Activated CD4-positive, alpha-beta T cell treated with anti-CD3 and anti-CD28 coated beads for 1 hour (primary cell): Measurements from ENCODE around the gene TSEN54.
"Not testable (repeated sequence)": the region's sequence is repeated elsewhere in the genome, so short reads cannot be mapped to it uniquely, and the experiment has no call there.

ENCODE experiments used
- DNase-seq: peaks from one replicate; pipeline ENCODE4 v3.0.0-alpha.2; 2020

The TSEN54 gene

DNA sequence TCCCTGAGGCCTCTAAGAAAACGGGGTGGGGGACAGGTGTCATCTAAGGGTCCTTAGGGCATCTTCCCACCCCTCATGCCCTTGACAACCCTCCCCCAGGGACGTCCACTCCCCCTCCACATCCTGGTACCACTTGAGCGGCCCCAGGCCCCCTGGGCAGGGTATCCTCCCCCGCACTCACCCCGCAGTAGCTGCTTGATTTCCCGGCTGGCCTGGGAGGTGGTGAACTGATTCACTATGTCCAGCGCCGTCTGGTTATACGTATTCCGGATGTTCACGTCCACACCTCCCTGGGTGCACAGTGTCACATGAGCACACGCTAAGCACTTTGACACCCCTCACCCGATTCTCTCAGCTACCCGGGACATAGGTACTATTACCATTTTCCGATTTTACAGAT lies 10.7 kb upstream of the TSEN54 start:
- DNase-seq: no peak

DNA sequence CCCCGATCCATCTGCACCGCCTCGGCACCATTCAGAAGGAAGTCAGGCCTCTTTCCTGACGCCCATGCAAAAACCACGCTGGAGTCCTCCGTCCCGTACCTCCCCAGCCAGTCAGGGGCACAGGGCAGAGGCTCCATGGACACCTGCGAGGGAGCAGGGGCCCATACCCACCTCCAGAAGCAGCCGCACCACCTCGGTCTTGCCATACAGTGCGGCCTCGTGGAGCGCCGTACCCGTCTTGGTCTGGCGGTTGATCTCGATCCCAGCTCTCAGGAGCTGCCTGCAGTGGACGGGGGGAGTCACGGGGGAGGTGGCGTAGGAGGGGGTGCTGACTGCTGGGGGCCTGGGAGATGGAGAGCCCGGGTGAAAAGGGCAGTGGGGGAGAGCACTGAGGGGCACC lies 10.2 kb upstream of the TSEN54 start:
- no peak for DNase-seq

DNA sequence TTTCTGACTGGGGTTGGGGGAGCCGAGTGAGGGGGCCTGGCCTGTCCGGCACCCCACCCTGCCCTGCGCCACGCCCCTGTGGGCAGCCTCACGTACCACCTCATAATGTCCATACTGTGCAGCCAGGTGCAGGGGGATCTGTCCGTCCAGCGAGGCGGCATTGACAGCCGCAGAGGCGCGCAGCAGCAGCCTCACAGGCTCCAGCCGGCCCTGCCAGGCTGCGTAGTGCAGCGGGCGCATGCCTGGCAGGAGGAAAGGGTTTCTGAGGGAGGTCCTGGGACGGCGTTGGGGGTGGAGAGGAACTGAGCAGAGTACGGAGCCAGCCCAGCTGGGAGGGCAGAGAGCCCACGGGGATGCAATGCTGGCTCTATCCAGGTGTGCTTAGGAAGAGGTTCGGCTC lies 9.4 kb upstream of the TSEN54 start:
- DNase-seq: no peak

- no peak for DNase-seq
Measured at GRCh38 chr17:75507733-75508719, 8.3 kb upstream of the TSEN54 start.

DNA sequence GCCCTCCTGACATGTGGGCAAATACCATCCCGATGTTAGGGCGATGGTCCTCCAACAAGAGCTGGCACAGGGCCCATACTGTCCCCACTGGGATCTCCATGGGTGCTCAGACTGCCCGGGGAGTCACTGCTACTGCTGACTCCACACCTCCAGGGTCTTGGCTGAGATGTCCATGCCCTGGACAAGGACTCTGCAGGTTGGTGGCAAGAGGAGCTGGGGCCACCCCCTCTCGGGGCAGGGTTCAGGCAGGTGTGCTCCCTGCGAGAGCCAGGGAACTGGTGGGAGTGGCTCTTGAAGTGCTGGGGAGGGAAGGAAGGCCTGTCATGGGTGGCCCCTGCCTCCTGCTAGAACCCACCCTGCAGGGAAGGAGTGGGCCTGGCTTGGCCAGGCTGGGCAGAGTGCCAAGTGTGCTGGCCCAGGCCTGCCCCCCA lies 7.4 kb upstream of the TSEN54 start:
- DNase-seq: no peak

DNA sequence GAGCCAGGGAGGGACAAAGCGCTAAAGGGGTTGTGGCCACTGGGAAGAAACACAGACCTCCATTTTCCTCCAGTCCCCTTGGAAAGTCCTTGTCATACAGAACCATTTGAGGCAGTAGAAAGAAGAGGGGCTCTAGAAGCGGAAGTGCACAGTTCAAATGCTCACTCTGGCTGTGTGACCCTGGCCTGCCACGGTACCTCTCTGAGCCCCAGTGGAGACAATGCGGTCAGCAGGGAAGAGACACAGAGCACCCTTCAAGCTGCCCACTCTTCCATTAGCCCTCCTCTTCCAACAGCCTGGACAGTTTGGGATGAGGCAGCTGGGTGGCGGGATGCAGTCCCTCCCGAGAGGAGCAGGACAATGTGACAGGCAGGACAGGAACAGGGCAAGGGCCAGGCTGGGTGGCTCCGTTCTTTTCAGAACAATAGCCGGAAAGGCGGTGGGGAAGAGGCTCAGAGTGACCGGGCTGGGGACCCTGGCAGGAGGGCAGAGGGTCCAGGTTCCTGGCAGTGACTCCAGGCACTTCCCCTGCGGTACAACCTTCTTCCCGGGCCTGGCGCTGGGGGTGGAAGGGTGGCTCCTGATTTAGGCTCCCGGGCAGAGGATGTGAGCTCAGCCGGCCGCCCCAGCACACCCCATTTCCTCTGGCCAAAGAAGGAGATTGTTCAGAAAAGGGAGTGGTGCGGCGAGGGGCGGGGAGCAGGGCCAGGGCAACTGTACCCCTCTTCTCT lies 6.6 kb upstream of the TSEN54 start:
- no peak for DNase-seq

- no peak for DNase-seq
Measured at GRCh38 chr17:75511270-75511609, 5.1 kb upstream of the TSEN54 start.

DNA sequence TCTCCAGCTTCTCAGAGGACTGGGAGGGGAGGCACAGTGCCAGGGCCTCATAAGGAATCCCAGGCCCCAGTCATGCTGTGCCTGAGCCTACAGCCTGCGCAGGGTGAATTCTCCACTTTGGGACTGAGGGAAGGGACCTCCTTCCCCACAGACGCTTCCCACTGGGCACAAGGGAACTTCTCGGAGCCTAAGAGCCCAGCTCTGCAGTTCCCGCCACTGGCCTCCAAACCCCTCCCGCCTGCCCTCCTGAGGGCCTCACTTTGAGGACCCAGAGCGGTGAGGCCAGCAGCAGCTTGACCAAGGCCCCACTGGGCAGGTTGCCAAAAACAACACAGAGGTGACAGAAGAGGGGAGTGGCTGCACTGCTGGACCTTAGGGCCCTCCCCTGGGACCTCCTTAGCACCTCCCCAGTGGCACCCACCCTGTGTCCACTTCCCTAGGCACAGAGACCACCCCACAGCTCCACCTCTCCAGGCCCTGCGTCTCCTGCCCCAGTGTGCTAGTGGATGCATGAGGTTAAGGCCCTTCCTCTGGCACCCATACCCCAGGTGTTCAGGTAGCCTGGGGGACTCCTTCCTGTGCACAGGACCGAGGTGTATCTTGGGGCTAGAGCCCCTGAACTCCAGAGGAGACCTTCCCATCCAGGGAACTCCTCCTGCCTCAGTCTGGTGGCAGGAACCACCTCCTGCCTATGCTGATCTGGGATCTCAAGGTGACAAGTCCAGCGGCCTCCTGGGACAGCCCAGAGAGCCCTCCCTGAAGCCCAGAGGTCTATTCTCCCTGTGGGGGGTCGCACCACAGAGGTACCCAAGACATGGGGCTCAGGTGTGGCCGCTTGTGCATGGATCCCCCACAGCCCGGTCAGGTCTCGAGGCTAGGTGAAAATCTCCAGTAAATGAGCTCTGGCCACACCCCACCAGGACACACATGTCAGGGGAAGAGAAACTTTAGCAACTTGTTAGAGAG lies 4.4 kb upstream of the TSEN54 start:
- no peak for DNase-seq

DNA sequence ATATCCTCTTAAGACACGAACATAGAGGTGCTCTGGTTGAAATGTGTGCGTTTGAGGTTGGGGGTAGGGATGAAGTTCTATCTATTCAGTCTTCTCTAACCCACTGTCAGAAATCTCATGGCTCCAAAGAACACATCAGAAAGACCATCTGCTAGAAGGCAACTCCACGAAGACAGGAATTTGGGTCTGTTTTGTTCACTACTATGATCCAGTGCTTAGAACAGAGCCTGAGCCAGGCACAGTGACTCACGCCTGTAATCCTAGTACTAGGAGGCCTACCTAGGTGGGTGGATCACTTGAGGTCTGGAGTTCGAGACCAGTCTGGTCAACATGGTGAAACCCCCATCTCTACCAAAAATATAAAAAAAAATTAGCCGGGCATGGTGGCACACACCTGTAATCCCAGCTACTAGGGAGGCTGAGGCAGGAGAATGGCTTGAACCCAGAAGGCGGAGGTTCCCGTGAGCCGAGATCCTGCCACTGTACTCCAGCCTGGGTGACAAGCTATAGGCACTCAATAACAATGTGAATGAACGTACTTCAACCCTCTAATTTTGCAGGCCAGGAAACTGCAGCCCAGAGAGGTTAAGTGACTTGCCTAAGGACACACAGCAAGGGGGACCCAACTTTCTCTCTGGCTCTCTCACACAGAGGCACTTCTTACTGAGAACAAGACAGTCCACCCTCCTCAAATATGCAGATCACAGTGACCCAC lies 3.2 kb upstream of the TSEN54 start:
- DNase-seq: no peak

DNA sequence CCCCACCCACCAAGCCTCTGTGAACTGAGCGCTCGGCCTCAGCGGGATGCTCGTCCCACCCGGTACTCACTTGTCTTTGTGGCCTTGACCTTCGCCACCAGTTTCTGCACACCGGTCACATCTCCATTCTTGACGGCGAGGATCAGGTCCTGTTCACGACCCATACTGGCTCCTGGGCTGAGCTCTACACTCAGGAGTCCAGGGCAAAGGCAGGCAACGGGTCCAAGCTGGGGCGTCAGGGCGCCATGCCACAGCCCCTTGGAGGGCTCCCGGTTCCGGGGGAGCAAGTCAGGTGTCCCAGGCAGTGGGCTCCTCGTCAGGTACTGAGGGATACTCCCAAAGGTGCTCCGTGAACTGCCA lies 2.7 kb upstream of the TSEN54 start:
- DNase-seq: no peak

GRCh38 chr17:75514299-75514918 lies 1.9 kb upstream of the TSEN54 start:
- DNase-seq: no peak

- no peak for DNase-seq
Measured at GRCh38 chr17:75514919-75515495, 1.3 kb upstream of the TSEN54 start.

DNA sequence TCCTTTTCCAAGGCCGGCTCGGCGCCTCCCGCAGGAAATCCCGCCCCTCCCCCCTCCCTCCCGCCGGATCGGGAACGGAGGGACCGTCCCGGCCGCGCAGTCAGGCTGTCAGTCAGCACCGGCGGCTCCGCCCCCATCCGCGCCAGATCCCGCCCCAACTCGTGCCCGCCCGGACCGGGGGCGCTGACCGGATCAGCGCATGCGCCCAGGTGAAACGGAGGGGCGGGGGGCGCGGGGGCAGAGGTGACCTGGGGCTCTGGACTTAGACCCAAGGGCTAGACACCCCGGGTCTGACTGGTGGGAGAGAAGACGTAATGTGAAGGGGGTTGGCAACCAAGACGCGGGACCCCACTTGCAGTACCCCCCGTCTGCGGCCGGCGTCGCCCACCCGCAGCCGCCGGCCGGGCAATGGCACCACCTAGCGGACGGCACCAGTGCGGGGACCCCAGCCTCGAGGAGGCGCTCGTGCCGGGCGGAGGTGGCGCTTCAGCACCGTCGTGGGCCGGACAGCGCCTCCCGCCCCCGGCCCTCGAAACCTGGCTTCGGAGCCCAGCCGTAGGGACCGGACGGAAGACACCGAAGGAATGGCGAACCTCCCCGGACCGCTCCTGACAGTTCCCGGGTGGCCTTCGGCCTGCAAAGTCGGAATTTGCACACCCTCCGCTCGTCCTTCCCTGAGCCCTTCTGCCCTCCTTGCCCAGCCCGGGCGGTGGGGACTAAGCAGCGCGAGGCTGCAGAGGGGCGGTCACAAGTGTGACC lies 653 bp upstream of the TSEN54 start, which contains the start of gene CASKIN2:
Gene CASKIN2, minus strand, starts transcription at position 42 of the 759 bp plus-strand sequence. CDS start 1,733 bp downstream, outside the sequence.
- peak; percentile 58 for DNase-seq

- DNase-seq: no peak
Measured at GRCh38 chr17:75516619-75517296, 430 bp downstream of the TSEN54 start.

DNA sequence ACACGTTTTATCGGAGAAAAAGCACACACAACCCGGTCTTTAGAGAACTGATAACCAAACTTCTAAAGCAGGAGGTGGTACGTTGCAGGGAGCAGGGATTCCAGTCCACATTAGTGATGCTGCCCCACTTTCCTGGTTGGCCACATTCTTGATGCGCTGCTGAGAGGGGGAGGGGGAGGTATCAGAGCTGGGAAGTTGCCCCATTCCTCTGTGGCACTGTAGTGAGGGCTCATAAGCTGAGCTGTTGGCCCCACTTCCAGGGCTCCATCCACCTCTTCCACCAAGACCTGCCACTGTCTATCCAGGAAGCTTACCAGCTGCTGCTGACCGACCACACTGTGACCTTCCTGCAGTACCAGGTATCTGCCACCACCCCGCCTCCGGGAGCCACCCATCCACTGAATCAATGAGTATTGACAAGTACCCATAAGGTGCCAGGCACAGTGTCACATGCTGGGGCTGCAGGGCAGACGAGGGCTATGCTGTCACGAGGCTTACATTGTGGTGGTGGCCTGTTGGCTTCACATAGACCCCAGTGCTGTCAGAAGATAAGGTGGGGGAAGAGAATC lies 1.1 kb downstream of the TSEN54 start:
- no peak for DNase-seq

DNA sequence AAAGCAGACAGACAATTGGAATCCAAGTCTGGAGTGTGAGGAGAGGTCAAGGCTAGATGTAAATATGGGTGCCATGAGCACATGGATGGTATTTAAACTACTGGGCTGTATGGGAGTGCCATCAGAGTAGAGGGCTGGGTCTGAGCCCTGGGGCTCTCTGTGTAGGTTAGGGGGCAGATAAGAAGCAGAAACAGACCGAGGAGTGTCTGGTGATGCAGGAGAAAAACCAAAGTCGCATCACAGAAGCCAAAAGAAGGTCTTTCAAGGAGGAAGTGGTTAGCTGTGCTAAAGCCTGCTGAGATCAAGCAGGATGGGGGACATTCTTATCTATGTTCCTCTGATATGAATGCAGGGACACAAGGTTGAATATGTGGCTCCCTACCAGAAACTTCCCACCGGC lies 1.9 kb downstream of the TSEN54 start:
- DNase-seq: no peak

DNA sequence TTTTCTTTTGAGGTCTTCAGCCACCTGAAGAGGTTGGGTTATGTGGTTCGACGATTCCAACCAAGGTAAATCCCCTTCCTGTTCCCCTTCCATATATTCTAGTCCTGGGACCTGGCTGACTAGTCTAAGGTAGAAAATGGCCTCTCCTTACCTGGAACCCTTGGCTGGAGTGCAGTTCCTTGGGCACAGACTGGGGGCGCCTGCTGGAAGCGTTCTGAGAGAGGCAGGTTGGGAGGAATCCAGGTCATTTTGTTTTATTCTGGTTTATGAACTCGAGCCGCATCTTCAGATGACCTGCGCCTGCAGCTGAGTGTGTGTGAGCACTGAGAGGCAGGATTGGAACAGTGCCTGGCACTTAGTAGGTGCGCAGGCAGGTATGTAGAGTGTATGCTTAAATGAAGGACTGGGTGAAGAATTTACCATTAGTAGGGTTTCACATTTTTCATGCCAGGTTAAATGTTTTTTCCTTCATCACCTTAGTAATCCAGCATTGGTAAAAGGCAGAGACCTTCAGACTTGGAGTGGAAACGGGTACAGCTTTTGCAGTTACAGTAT lies 2.7 kb downstream of the TSEN54 start:
- DNase-seq: no peak

- not testable (repeated sequence) for DNase-seq
Measured at GRCh38 chr17:75520413-75520812, 4.1 kb downstream of the TSEN54 start.

GRCh38 chr17:75521290-75521689 lies 5.0 kb downstream of the TSEN54 start:
- no peak for DNase-seq
